ENCODE measurements around the gene NR3C2.

DNA sequence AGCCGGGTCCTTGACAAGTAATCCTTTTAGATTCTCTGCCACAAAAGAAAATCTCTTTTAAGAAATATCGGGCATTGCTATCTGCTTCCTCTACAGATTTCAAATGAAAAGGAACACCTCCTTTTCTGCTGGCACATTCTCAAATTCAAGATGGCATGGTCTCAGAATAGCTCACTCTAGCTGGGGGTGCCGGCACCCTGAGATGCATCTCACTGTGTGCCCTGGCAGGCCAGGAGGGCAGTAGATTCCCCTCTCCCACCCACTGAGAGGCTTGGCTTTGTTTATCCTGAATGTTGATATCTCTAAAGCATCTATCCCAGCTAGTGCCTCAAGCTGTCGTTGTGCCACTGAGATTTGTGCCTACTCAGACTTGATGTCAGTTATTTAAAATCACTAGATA, 390.8 kb downstream of the NR3C2 start:
- TF ChIP-seq, protein P1, sequence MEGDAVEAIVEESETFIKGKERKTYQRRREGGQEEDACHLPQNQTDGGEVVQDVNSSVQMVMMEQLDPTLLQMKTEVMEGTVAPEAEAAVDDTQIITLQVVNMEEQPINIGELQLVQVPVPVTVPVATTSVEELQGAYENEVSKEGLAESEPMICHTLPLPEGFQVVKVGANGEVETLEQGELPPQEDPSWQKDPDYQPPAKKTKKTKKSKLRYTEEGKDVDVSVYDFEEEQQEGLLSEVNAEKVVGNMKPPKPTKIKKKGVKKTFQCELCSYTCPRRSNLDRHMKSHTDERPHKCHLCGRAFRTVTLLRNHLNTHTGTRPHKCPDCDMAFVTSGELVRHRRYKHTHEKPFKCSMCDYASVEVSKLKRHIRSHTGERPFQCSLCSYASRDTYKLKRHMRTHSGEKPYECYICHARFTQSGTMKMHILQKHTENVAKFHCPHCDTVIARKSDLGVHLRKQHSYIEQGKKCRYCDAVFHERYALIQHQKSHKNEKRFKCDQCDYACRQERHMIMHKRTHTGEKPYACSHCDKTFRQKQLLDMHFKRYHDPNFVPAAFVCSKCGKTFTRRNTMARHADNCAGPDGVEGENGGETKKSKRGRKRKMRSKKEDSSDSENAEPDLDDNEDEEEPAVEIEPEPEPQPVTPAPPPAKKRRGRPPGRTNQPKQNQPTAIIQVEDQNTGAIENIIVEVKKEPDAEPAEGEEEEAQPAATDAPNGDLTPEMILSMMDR (conservative IDR thresholded peaks at IDR 0.05; ENCODE audit: low read length): no peak
- no peak for TF ChIP-seq EZH2phosphoT487 (IDR thresholded peaks at IDR 0.05; ENCODE audit: borderline replicate concordance, low read depth, low read length)

All from OCI-LY7 (cell line).